HG02938 (cell line): Measurements from ENCODE around the gene SNAP29.
A peak's percentile ranks its signal among the peaks of the same experiment; 100 is the strongest.
"Not testable (repeated sequence)": the region's sequence is repeated elsewhere in the genome, so short reads cannot be mapped to it uniquely, and the experiment has no call there.

Experiments used
- ATAC-seq: cut with Tn5 transposase; IDR thresholded peaks from one replicate; pipeline ENCODE4 v1.9.1; 2021; ENCODE audit warnings: mild to moderate bottlenecking, moderate library complexity; ENCODE audit not compliant: unreplicated experiment

SNAP29 gene

DNA sequence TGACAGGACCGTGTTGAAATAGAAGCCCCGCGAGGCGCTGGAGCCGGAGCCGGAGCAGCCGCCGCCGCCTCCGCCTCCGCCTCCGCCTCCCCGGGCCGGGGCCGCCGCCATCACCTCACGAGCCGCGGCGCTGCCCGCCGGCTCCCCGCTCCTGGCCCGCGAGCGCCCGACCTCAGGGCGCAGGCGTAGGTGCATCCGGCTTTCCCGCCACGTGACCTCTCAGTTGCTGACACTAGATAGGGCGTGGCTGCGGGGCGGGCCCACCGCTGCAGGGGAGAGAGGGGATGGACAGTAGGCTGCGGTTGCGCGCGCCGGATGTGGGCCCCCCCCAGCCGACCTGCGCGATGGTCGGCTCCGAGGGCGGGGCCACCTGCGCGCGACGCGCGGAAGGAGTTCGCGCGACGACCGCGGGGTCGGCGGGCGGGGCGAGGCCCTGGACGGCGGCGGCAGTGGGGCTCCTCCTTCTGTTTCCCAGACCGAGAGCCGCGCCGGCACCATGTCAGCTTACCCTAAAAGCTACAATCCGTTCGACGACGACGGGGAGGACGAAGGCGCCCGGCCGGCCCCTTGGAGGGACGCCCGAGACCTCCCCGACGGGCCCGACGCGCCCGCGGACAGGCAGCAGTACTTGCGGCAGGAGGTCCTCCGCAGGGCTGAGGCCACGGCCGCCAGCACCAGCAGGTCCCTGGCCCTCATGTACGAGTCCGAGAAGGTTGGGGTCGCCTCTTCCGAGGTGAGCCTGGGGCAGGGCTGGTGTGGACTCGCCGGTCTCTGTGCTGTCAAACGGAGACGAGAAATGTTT lies at the start of gene SNAP29, which contains the start of gene PI4KA:
Gene SNAP29 (plus strand): TSS at position 393 of the 802 bp plus-strand sequence. CDS start 104 bp downstream, at position 497.
Gene PI4KA (minus strand): TSS at position 197 of the 802 bp plus-strand sequence. CDS start 86 bp downstream, at position 111.
- ATAC-seq, result peak; percentile 89

DNA sequence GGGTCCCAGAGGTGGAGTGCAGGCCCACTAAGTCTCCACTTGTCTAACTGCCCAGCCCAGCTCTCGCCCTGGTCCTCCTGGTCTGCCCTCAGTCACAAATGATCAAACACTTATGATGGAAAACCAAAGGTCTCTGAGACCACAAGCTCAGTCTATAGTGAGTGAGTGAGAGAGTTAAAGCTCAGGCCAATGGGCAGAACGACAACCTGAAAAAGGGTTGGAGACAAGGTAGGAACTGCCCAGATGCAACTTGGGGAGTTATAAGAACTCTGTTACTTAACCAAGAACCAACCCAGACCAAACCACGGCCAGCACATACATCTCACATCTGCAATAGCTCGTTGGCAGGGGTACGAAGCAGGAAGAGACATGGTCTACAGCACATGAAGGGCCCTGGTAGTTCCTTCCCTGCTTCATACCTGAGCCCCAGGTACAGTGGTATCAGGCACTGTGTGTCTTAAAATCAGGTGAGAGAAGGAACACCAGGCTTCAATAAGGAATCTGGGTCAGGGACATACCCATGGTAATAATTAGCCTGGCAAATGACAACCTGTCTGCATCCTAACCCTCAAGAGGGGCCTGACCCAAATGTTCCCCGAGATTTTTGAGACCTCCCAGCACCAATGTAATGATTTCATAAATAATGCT lies 49.1 kb upstream of the SNAP29 start:
- ATAC-seq, result no peak

DNA sequence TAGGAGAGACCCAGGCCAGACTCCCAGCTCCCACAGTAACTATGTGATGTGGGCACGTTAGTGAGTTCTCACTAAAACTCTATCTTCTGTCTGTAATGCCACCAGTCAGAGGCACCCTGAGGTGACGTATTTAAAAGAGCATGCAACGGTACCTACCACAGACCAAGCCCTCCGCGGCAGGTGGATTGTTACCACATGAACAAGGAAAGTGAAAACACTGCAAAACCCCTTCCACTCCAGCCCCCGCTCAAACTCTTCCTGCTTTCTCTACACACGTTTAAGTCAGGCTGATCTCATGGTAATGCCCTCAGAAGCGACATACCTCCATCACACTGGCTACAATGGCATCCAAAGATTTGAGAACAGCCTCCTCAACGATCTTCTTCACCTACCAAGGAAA lies 48.2 kb upstream of the SNAP29 start:
- no peak for ATAC-seq

DNA sequence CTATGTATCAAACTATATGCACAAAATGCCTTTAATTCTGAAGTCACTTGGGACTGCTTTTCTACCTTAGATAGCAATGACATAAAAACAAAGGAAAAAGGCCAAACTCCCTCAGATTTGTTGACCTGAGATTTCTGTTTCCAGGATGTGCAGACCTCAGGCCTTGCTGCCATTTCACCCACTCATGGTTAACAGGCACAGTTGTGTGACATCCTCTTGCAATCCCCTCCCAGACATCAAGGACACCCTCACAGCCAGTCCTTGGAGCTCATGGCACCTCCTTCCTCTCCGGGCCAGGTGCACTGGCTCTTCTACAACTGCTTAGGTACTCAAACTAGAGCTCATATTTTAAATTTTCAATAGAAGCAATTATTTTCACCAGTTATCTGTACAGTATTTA lies 47.6 kb upstream of the SNAP29 start:
- no peak for ATAC-seq

DNA sequence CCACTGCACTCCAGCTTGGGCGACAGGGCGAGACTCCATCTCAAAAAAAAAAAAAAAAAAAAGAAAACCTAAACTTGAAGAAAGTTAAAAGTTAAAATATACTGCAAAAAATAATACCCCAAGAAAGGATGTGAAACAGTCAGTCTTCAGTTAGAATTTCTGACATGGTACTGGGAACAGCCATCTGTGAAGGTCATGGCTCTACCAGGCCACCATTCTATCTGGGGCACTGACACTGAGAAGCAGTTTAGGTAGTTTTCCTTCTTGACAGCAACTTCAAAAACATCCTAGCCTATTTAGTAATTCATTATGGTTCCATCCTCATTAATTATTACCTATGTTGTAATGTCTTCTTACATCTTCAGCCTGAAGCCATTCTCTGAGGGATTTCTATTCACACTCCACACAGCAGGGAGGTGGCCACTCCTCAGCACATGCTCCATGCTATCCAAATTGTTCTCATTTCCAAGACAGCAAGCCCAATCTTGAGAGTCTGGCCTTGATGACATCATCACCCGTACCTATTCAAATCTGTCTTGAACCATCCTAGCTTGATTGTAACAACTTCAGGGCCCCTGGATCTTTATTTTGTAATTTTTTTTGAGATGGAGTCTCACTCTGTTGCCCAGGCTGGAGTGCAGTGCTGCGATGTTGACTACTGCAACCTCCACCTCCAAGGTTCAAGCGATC lies 46.7 kb upstream of the SNAP29 start:
- ATAC-seq, result no peak

DNA sequence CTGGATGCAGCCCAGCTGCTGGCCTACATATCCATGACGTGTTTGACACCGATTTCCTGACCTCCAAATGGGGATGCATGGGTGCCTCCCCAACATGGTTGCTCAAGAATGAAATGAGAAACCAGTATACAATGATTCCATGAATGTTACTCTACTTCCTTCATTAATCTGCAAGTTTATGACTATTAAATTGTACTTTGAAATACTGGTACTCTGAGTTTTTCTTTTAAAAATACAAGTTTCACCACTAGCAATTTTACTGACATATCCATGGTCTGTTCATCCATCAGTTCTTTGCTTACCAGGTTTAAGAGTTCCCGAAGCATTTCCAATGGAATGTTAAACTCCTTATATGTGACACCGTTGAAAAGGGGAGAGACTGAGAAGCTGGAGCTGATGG lies 45.8 kb upstream of the SNAP29 start:
- ATAC-seq, result no peak

DNA sequence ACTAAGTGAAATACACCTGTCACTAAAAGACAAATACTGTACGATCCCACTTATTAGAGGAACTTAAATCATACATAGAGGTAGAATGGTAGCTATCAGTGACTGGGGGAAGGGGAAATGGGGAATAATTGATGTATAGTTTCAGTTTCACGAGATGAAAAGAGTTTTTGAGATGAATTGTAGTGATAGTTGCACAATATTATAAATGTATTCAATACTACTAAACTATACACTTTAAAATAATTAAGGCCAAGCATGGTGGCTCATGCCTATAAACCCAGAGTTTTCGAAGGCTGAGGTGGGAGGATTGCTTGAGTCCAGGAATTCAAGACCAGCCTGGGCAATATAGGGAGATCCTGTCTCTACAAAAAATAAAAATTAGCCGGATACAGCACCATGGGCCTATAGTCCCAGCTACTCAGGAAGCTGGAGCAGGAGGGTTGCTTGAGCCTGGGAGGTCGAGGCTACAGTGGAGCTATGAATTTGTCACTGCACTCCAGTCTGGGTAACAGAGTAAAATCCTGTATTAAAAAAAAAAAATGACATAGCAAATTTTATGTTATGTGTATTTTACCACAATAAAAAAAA lies 44.5 kb upstream of the SNAP29 start:
- no peak for ATAC-seq

DNA sequence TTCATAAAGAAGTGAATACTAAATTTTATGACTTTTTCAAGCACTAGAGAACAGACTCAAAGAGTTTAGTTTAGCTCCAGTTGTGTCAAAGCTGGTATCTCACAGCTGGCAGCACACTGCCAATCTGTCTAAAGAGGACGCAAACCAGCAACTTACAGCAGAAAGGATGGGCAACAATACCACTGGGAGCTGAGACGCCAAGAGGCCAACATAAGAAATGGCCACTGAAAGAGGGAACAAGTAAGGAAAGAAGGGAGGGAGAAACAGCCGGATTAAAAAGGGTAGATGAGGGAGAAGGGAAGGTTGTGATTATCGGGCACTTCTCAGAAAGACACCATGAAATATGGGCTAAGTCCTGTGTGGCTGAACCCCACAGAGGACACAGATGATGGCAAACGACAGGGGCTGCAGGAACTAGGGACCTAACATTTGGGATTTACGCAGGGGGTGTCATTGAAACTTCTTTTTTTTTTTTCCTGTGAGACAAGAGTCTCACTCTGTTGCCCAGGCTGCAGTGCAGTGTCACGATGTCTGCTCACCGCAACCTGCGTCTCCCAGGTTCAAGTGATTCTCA lies 43.2 kb upstream of the SNAP29 start:
- ATAC-seq, result no peak

DNA sequence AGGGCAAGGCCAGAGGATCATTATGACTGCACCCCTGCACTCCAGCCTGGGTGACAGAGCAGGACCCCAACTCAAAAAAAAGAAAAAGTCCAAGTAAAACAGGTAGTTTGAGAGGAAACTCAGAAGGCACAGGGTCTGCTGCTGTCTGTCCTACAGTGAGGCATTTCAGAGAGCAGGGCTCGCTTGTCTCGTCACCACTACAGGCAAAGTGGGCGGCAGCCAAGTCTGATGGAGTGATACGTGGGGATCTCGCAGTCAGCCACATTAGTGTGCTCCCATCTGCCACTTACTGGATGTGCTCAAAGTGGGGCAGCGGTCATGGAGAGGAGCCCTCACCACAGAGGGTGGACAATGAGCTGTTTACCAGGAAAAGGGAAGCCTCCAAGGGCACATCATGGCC lies 42.2 kb upstream of the SNAP29 start:
- ATAC-seq, result no peak

DNA sequence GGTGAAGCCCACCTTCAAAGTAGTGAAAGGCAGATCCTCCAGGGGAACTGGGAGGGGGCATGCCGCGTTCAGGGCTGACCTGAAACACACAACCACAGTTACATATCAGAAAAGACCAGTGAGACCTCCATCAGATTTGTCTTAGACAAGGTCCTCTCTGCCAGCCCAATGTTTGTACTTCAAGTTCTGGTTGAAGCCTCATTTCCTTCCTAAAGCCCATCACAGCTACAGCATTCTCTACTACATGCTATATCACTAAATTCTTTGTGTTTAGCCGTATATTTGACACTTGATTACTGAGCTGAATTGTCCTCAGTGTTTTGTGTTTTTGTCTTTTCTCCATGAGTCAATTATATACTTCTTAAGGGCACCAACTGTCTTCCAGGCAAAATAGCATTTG lies 40.3 kb upstream of the SNAP29 start:
- ATAC-seq, result no peak

DNA sequence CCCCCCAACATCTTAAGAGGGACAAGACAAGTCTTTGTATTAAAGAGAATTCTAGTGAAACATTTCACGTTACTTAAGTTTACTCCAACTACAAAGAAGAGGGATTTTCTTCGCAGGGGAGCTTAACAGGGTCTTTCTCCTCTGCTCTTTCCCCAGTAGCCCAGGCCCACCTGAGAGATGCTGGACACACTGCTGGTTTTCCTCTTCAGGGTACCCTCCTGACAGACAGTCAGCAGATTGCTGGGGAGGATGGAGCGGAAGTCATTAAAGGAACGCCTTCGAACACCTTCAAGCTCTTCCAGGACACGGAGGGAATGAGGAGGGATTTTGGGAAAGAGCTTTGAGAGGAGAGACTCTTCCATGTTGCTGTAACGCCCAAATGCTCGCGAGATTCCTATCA lies 39.3 kb upstream of the SNAP29 start:
- ATAC-seq, result no peak

DNA sequence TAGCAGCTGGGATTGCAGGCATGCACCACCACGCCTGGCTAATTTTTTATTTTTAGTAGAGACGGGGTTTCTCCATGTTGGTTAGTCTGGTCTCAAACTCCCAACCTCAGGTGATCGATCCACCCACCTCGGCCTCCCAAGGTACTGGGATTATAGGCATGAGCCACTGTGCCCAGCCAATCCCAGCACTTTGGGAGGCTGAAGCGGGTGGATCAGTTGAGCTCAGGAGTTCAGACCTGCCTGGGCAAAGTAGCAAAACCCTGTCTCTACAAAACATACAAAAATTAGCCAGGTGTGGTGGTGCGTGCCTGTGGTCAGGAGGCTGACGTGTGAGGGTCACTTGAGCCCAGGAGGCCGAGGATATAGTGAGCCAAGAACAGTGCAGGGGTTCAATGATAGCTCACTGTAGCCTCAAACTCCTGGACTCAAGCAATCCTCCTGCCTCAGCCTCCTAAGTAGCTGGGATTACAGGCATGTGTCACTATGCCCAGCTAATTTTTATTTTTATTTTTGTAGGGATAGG lies 37.0 kb upstream of the SNAP29 start:
- ATAC-seq, result not testable (repeated sequence)

DNA sequence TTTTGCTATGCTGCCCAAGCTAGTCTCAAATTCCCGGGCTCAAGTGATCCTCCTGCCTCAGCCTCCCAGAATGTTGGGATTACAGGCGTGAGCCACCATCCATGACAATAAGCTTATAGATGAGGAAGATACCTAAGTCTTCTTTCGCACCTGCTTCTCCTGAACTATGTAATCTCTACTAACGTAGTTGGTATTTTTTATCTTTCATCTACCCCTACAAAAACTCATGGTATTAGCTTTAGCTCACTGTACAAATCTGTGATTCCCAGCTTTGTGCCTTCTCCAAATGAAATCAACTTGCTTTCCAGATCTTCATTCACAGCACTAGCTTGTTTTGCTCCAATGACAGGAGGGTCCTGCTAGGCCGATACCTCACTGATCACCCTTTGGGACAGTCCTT lies 36.6 kb upstream of the SNAP29 start:
- ATAC-seq, result no peak

DNA sequence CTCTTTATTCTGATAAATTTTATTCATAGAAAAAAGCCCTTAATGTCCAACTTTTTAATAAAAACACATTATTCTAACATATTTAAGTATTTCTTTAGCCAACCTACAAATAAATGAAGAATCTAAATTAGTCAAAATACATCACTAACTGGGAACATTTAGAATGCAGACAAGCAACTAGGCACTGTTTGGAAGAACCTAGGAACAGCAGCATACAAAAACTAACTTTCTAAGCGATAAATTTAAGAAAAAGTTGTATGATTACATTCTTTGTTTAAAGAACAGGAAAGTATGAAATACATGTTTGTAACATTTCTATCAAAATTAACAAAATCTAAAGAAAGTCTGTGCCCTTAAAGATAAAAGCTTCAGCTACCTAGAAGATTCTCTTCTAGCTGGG lies 35.5 kb upstream of the SNAP29 start:
- ATAC-seq, result no peak

DNA sequence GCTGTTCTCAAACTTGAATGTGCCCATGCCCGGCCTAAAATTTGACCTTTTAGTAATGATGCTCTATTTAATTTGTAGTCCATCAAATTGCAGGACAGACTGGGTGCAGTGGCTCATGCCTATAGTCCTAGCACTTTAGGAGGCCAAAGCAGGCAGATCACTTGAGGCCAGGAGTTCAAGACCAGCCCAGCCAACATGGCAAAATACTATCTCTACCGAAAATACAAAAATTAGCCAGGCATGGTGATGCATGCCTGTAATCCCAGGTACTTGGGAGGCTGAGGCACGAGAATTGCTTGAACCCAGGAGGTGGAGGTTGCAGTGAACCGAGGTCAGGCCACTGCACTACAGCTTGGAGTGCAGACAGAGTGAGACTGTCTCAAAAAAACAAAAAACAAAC lies 33.6 kb upstream of the SNAP29 start:
- ATAC-seq, result not testable (repeated sequence)

DNA sequence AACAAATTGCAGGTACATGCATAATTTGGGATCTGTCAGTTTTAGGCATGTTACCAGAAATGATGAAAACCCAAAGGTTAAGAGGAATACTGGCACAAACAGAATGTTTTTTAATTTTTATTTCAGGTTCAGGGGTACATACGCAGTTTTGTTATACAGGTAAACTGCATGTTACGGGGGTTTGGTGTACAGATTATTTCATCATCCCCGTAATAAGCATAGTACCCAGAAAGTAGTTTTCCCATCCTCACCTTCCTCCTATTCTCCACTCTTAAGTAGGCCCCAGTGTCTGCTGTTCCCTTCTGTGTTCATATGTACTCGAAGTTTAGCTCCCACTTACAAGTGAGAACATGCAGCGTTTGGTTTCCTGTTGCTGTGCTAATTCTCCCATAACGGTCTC lies 33.2 kb upstream of the SNAP29 start:
- ATAC-seq, result no peak

DNA sequence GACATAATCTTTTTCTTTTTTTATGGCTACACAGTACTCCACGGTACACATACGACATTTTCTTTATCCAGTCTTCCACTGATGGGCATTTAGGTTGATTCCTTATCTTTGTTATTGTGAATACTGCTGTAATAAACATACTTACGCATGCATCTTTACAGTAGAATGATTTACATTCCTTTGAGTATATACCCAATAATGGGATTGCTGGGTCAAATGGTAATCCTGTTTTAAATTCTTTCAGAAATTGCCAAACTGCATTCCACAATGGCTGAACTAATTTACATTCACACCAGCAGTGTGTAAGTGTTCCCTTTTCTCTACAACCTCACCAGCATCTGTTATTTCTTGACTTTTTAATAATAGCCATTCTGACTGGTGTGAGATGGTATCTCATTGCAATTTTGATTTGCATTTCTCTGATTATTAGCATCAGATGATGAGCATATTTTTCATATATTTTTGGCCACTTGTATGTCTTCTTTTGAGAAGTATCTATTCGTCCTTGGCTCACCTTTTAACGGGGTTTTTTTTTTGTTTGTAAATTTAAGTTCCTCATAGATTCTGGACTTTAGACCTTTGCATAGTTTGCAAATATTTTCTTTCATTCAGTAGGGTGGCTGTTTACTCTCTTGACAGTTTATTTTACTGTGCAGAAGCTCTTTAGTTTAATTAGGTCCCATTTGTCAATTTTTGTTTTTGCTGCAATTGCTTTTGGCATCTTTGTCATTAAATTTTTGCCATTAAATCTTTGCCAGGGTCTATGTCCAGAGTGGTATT lies 32.2 kb upstream of the SNAP29 start:
- ATAC-seq, result not testable (repeated sequence)

DNA sequence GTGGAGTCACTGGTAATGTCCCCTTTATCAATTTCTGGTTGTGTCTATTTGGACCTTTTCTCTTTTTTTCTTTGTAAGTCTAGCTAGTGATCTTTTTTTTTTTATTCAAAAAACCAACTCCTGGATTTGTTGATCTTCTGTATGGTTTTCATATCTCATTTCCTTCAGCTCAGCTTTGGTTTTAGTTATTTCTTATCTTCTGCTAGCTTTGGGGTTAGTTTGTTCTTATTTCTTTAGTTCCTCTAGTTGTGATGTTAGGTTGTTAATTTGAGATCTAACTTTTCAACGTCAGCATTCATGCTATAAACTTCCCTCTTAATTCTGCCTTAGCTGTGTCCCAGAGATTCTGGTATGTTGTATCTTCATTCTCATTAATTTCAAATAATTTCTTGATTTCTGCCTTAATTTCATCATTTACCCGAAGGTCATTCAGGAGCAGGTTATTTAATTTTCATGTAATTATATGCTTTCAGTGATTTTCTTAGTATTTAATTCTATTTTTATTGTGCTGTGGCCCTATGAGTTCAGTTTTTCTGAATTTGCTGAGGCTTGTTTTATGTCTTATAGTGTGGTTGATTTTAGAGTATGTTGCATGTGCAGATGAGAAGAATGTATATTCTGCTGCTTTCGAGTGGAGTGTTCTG lies 29.2 kb upstream of the SNAP29 start:
- ATAC-seq, result no peak

DNA sequence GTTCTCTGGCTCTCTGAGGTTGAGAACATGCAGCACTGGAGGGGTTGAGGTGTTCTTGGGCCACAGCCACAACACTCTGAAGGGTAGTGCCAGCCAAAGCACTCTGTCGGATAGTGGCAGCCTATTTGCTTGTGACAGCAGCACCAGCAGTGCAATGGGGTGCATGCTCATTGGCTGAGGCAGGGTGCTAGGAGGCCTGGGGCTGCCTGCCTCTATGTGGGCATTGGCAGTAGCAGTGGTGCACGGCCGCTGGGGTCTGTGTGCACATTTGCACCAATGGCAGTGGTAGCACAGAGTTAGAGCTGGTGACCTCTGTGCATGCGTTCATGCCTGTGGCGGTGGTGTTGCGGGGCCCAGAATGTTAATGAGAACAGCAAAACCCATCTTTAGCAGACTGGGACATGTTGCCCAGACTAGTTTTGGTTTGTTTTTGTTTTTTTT lies 25.6 kb upstream of the SNAP29 start:
- no peak for ATAC-seq
